Activated CD4-positive, alpha-beta T cell treated with anti-CD3 and anti-CD28 coated beads, Interleukin-2, amount 50 U/mL, for 4 hours (primary cell): ENCODE results near the gene CATSPERZ.

Experiments
- DNase-seq, 2 experiments: peaks; one replicate each; pipeline ENCODE4 v3.0.0-alpha.2; 2020

The CATSPERZ gene

GRCh38 chr11:64299847-64300648, at the start of gene CATSPERZ:
Gene CATSPERZ, plus strand, starts transcription at chr11:64300358. Its CDS starts 53 bp downstream, at chr11:64300411.
- DNase-seq, result no peak

- DNase-seq, result no peak
These were observed 49.6 kb upstream of the CATSPERZ start for GRCh38 chr11:64250415-64251015.

DNA sequence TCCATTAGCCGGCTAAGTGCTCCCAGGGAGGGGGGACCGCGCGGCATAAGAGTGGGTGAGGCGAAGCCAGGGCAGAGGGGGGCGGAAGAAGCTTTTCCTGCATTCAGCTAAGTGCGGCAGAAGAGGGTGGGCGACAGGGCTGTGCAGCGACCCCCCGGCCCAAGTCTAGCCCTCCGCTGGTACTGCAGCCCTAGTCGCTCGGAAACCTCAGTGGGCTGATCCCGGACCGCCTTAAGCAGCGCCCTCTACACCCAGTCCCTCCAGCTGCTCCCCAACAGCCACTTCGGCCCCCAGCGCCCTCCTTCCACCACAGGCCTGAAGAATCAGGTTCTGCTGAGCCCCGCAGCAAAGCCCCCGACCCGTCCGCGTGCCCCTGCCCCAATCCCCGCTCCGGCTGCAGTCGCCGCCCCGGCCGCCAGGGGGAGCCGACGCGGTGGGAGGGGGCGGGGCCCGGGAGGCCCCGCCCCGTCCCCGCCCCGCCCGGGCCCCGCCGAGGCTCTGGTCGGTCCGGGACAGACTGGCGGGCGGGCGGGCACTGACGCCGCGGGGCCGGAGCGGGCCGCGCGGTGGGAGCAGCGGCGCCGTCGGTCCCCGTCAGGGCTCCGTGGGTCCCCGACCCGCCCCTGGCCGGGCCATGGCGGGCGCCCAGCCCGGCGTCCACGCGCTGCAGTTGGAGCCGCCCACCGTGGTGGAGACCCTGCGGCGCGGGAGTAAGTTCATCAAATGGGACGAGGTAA, 49.0 kb upstream of the CATSPERZ start, which contains the start of gene PLCB3:
PLCB3 (plus strand) TSS at position 515 of the 737 bp plus-strand sequence; CDS start at position 635, 120 bp downstream.
- DNase-seq, result peak in 1 of 2 experiments; percentile 41

GRCh38 chr11:64251753-64252002, 48.5 kb upstream of the CATSPERZ start:
- DNase-seq, result no peak

- no peak for DNase-seq
These were observed 47.9 kb upstream of the CATSPERZ start for GRCh38 chr11:64252003-64252872.

DNA sequence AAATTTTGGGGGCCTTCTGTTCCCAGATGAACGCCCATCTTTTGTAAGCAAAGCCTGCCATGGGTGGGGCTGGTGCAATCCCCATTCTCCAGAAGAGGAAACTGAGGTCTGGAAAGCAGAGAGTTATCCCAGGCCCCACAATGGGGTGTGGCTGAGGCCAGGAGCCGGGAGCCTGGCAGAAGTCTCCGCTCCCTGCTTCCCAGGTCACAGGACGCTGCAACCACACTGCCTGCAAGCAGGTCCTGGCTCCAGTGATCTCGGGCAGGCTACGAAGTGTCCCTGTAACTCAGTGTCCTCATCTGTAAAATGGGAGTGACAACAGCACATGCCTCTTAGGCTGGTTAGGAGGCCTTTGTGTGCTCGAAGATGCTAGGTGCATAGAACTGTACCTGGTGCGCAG, 47.1 kb upstream of the CATSPERZ start:
- DNase-seq, result no peak

DNA sequence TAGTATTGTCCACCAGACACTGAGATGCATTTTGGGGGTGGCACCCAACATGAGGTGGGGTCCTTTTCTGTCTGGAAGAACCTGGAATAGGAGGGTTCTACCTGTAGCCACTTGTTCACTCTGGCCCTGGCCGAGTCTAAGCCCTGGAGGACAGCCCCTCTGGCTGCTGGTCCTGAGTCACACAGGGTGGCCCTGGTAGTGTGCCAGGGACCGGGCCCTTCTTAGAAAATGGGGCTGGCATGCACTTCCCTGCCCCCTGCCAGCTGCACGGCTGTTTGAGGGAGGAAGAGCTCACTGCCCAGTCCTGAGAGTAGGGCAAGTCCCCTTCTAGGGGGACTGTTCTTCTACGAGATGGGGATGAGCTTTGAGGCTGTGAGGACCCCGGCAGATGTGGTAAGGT, 46.7 kb upstream of the CATSPERZ start:
- DNase-seq, result no peak

DNA sequence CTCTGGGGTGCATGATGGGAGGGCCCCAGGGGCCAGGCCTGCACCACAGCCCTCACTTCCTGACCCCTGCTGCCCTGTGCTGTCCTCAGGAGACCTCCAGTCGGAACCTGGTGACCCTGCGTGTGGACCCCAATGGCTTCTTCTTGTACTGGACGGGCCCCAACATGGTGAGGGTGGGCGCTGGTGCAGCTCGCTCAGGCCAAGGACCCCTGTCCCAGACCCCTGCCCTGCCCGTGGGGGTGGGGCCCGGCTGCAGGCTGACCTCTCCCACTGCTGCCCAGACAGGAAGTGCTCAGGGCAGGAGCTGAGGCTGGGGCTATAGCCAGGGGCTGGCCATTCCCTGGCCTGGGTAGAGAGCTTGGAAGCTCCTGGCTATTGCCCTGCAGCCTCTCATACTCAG, 45.8 kb upstream of the CATSPERZ start:
- DNase-seq, result no peak

GRCh38 chr11:64255135-64256128, 44.7 kb upstream of the CATSPERZ start:
- no peak for DNase-seq

GRCh38 chr11:64256300-64256699, 43.9 kb upstream of the CATSPERZ start:
- DNase-seq, result no peak

- no peak for DNase-seq
These were observed 41.8 kb upstream of the CATSPERZ start for GRCh38 chr11:64258356-64258755.

DNA sequence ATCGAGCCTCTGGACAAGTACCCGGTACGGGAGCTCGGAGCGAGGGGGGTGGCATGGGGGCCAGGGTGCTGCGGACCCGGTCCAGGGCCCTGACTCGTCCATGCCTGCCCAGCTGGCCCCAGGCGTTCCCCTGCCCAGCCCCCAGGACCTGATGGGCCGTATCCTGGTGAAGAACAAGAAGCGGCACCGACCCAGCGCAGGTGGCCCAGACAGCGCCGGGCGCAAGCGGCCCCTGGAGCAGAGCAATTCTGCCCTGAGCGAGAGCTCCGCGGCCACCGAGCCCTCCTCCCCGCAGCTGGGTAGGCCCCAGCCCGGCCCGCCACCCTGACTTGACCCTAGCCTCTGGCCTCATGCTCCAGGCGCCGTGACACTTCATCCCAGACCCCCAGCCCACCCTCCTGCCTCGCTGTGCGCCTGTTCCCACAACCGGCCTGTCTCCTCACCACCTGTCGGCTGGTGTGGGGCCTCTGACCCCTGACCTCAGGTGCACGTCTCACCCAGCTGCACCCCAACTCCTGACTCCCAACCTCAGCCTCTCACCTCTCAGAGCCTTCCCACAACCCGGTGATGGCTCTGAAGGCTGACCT, 41.1 kb upstream of the CATSPERZ start:
- no peak for DNase-seq

GRCh38 chr11:64259533-64260067, 40.6 kb upstream of the CATSPERZ start:
- DNase-seq, result no peak

GRCh38 chr11:64260147-64260708, 39.9 kb upstream of the CATSPERZ start:
- DNase-seq, result no peak

DNA sequence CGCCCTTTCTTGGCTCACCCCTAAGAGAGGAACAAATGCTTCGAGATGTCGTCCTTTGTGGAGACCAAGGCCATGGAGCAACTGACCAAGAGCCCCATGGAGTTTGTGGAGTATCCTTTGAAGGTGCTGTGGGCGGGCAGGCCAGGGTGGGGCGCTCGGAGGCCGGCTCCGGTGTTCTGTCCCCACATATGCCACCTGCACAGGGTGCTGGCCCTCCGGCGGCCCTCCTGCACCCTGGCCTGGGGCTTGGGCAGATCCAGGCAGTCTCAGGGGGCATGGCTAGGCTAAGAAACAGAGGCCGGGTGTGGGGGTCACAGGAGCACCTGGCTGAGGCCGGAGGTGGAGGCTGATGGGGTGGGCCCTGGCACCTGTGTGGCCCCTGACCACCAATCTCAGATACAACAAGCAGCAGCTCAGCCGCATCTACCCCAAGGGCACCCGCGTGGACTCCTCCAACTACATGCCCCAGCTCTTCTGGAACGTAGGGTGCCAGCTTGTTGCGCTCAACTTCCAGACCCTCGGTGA, 38.5 kb upstream of the CATSPERZ start:
- DNase-seq, result no peak

- no peak for DNase-seq
These were observed 37.7 kb upstream of the CATSPERZ start for GRCh38 chr11:64262271-64263002.

GRCh38 chr11:64263021-64263946, 36.9 kb upstream of the CATSPERZ start:
- DNase-seq, result no peak

DNA sequence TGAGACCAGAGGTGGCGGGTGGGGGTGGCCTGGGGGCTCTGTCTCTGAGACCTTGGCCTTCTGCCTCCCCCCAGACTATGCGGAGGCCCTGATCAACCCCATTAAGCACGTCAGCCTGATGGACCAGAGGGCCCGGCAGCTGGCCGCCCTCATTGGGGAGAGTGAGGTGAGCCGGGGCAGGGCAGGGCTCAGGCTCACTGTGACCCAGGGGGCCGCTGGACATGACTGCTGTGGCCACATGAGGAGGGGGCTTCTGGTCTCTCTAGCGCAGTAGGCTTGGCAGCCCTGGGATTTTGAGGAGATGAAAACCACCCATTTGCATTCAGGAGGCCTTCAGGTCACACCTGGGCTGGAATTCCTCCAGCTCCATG, 36.2 kb upstream of the CATSPERZ start:
- no peak for DNase-seq
